Skin of body (tissue), 3 donors: Measurements from ENCODE around the gene CLOCK. TPM values are rescaled to one million over a fixed set of nuclear protein-coding genes. Genes with fewer than 3 reads are reported as not detected.

ENCODE experiments used
- DNase-seq: peaks from one replicate; lab custom pipeline; 2025; lab: John Stamatoyannopoulos, UW
- small RNA-seq: library from RNA; depleted of rRNA; stranded (forward); fragments of <200 nt; gene quantifications from one replicate; pipeline ENCODE3, GENCODE V24; 2014; ENCODE audit warnings: low replicate concordance
- total RNA-seq: library from RNA; depleted of rRNA; stranded (reverse); fragments of >200 nt; gene quantifications from one replicate; pipeline ENCODE4 v1.2.3, GENCODE V29; 2014

The CLOCK gene
- total RNA-seq, 1 donor from 2014 or later, result 17.3 TPM

DNA sequence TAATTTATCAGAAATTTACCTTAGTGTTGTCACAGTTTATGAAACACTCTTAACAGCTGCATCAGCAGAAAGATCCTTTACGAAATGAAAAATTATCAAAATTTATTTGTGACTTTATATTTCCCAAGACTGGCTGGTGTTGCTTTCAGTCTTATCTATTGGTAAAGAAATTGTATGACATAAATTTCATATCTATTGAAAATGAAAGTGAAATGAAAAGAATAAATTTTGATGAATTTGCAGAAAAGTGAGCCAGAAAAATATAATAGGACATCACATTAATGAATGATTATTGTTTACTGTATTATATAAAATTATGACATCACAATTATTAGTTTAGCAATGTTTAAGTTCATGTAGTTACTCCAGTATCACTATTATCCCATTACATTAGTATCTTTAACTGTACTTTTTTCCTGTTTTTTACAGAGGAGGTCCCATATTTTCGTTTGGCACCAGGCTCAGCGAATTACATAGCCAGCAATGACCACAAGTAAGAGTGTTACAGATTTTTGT is 164.2 kb downstream of the CLOCK start:
- DNase-seq, result no peak

DNA sequence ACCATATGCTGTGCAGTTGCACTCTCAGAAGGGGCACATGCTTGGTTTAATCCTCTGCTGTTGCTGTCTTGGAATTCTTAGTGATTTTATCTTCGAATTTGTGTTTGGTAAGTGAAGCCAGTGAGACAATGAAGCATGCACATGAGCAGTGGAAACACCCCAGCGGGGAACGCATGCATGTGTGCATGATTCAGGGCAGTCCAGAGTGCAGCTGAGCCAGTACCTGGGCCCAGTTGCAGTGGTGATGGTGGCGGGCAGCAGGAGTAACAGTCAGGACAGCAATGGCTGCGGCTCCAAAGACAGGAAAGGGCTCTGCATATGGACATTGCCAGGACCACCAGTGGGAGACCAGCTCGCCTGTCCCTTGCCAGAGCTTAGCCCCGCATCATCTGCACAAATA is 165.2 kb downstream of the CLOCK start:
- no peak for DNase-seq

DNA sequence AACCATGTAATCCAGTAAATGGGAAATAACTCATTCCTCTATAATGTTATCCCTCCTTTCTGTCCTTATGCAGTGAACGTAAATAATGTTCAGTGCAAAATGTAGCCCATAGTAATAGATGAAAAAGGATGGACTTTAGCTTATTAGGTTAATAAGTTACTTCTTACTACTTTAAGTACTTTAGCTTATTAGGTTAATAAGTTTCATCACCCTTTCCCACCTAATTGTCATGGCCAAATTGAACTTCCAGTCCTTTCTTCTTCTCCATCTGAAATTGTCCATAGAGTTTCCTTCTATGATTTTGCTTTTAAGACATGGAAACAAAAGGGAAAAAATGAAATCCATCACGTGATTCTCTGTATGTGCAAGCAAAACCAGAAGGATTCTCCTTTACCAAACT is 166.1 kb downstream of the CLOCK start:
- no peak for DNase-seq

DNA sequence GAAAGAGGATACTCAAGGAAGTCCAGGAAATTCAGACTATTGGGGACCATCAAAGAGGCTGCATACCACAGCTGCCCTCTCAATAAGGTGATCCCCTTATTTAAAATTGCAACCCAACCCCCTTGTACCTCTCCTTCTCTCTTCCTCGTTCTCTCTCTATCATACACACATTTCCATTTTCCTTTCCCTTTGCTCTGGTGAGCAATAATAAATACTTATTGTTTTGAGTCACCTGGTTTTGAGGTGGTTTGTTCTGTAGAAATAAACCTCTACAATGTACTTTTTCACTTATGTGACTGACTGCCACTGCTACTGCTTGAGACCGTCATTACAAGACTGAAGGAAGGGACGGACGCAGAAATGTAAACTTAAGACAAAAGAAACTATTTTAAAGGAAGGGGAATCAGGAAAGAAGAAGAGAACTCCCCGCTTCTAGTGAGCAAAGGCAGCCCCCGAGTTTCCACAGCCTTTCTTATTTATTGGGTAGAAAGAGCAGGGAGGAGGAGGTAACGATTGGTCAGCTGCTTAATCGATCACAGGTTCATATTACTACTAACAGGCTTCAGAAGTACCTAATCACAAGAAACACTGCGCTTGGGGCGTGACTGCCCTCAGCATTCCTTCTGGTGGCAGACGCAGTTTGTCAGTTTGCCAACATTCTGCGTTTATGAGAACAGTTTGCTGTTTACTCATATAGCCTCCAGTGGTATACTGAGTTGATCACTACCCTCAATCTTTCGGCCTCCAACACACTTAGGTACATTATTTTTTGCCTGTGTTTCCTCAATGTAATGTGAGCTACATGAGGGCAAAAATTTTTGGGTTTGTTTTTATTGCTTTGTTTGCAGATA is 167.9 kb downstream of the CLOCK start:
- no peak for DNase-seq

Small RNA genes lying within 50 kb of the gene (small RNA-seq; reads per million reads assigned to genes)
- not detected for gene RF00019

Other genes with a start within 250 kb of the CLOCK start
- gene SRD5A3, start 200.7 kb downstream of the CLOCK start, total RNA-seq, result 6.5 TPM
- gene TMEM165, start 151.0 kb downstream of the CLOCK start, total RNA-seq, result 90.5 TPM
- gene PDCL2, start 45.3 kb upstream of the CLOCK start, total RNA-seq, result not detected
- 2.8 TPM for gene NMU, start 89.4 kb upstream of the CLOCK start, total RNA-seq